Measurements from ENCODE around the gene TNRC6B. TPM values are rescaled to one million over a fixed set of nuclear protein-coding genes. Genes with fewer than 3 reads are reported as not detected.
A peak's percentile ranks its signal among the peaks of the same experiment; 100 is the strongest.

The TNRC6B gene
- total and polyA plus RNA-seq, 2 of the 13 experiments (the other 11 are each of a cell fraction or from before 2014, with no cell fraction given) = 8.9 to 13.2 TPM

DNA sequence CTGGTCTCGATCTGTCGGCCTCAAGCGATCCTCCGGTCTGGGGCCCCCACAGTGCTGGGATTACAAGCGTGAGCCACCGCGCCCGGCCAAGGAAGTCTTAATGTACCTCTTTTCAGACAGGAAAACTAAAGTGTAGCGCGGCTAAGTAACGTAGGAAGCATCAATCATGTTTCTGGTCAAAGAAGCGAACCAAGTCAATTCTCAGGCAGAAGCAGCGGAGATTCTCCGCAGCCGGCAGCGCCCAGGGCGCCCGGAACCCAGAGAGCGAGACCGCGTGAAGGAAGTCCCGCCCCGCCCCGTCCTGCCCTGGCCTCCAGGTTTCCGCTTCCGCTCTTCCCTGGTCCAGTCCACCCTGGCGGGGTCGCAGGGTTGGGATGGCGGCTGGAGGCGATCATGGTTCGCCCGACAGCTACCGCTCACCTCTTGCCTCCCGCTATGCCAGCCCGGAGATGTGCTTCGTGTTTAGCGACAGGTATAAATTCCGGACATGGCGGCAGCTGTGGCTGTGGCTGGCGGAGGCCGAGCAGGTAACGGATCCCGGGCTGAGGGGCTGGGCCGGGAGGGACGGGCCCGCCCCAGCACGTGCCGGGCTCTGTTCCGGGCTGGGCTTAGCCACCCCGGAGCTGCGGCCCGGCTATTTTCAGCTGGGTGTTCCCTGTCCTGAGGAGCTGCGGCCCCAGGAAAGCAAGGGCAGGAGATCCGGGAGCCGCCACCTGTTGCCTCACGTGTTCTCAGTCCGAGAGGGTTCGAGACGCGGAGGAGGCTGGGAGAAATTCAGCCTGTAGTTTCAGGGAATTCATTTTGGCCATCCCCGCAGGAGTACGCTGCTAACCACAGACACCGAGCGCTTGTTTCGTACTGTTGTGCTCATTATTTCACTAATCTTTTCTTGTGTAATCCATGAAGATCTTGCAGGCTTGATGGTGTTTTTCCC is 168.7 kb downstream of the TNRC6B start, which contains the start of gene ADSL (continued):
- TF ChIP-seq, protein P1, sequence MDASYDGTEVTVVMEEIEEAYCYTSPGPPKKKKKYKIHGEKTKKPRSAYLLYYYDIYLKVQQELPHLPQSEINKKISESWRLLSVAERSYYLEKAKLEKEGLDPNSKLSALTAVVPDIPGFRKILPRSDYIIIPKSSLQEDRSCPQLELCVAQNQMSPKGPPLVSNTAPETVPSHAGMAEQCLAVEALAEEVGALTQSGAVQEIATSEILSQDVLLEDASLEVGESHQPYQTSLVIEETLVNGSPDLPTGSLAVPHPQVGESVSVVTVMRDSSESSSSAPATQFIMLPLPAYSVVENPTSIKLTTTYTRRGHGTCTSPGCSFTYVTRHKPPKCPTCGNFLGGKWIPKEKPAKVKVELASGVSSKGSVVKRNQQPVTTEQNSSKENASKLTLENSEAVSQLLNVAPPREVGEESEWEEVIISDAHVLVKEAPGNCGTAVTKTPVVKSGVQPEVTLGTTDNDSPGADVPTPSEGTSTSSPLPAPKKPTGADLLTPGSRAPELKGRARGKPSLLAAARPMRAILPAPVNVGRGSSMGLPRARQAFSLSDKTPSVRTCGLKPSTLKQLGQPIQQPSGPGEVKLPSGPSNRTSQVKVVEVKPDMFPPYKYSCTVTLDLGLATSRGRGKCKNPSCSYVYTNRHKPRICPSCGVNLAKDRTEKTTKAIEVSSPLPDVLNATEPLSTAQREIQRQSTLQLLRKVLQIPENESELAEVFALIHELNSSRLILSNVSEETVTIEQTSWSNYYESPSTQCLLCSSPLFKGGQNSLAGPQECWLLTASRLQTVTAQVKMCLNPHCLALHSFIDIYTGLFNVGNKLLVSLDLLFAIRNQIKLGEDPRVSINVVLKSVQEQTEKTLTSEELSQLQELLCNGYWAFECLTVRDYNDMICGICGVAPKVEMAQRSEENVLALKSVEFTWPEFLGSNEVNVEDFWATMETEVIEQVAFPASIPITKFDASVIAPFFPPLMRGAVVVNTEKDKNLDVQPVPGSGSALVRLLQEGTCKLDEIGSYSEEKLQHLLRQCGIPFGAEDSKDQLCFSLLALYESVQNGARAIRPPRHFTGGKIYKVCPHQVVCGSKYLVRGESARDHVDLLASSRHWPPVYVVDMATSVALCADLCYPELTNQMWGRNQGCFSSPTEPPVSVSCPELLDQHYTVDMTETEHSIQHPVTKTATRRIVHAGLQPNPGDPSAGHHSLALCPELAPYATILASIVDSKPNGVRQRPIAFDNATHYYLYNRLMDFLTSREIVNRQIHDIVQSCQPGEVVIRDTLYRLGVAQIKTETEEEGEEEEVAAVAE (CRISPR knock-in tag; IDR thresholded peaks at IDR 0.05; ENCODE audit: borderline replicate concordance) = peak; percentile 90; the same call in 1 of the 2 replicates
- TF ChIP-seq REXO4 (CRISPR knock-in tag; IDR thresholded peaks at IDR 0.05; ENCODE audit: borderline replicate concordance) = no peak
- peak; percentile 90 for TF ChIP-seq HOXA5 (CRISPR knock-in tag; IDR thresholded peaks at IDR 0.05)
- TF ChIP-seq ESRRA (CRISPR knock-in tag; IDR thresholded peaks at IDR 0.05; ENCODE audit: low read depth) = peak; percentile 54; the same call in 1 of the 2 replicates
- no peak for TF ChIP-seq KDM1A (CRISPR knock-in tag; IDR thresholded peaks at IDR 0.05)
- TF ChIP-seq, protein P2, sequence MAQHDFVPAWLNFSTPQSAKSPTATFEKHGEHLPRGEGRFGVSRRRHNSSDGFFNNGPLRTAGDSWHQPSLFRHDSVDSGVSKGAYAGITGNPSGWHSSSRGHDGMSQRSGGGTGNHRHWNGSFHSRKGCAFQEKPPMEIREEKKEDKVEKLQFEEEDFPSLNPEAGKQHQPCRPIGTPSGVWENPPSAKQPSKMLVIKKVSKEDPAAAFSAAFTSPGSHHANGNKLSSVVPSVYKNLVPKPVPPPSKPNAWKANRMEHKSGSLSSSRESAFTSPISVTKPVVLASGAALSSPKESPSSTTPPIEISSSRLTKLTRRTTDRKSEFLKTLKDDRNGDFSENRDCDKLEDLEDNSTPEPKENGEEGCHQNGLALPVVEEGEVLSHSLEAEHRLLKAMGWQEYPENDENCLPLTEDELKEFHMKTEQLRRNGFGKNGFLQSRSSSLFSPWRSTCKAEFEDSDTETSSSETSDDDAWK (CRISPR knock-in tag; IDR thresholded peaks at IDR 0.05) = no peak
- TF ChIP-seq ATAD3A (CRISPR knock-in tag; IDR thresholded peaks at IDR 0.05) = no peak
- no peak; the same call in 1 of the 2 replicates for TF ChIP-seq RARG (CRISPR knock-in tag; IDR thresholded peaks at IDR 0.05; ENCODE audit: low read depth)
- TF ChIP-seq, protein P3, sequence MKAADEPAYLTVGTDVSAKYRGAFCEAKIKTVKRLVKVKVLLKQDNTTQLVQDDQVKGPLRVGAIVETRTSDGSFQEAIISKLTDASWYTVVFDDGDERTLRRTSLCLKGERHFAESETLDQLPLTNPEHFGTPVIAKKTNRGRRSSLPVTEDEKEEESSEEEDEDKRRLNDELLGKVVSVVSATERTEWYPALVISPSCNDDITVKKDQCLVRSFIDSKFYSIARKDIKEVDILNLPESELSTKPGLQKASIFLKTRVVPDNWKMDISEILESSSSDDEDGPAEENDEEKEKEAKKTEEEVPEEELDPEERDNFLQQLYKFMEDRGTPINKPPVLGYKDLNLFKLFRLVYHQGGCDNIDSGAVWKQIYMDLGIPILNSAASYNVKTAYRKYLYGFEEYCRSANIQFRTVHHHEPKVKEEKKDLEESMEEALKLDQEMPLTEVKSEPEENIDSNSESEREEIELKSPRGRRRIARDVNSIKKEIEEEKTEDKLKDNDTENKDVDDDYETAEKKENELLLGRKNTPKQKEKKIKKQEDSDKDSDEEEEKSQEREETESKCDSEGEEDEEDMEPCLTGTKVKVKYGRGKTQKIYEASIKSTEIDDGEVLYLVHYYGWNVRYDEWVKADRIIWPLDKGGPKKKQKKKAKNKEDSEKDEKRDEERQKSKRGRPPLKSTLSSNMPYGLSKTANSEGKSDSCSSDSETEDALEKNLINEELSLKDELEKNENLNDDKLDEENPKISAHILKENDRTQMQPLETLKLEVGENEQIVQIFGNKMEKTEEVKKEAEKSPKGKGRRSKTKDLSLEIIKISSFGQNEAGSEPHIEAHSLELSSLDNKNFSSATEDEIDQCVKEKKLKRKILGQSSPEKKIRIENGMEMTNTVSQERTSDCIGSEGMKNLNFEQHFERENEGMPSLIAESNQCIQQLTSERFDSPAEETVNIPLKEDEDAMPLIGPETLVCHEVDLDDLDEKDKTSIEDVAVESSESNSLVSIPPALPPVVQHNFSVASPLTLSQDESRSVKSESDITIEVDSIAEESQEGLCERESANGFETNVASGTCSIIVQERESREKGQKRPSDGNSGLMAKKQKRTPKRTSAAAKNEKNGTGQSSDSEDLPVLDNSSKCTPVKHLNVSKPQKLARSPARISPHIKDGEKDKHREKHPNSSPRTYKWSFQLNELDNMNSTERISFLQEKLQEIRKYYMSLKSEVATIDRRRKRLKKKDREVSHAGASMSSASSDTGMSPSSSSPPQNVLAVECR (CRISPR knock-in tag; IDR thresholded peaks at IDR 0.05; ENCODE audit: borderline replicate concordance) = peak; percentile 99
- TF ChIP-seq, protein P4, sequence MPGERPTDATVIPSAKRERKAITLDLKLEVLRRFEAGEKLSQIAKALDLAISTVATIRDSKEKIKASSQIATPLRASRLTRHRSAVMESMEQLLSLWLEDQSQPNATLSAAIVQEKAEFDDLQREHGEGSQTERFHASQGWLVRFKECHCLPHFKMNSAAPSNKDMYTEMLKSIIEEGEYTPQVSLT (CRISPR knock-in tag; IDR thresholded peaks at IDR 0.05; ENCODE audit: borderline replicate concordance, low read depth) = peak; percentile 59; the same call in 1 of the 2 replicates
- no peak for TF ChIP-seq ZSCAN30 (CRISPR knock-in tag; IDR thresholded peaks at IDR 0.05)
- TF ChIP-seq ZNF331 (CRISPR knock-in tag; IDR thresholded peaks at IDR 0.05) = peak; percentile 80; the same call in 1 of the 2 replicates
- TF ChIP-seq ZNF567 (CRISPR knock-in tag; IDR thresholded peaks at IDR 0.05; ENCODE audit: borderline replicate concordance) = peak; percentile 77; the same call in 1 of the 2 replicates
- TF ChIP-seq ZNF205 (CRISPR knock-in tag; IDR thresholded peaks at IDR 0.05) = 0 out of 2 replicates have a peak, but pooled peaks have one; percentile 59
- TF ChIP-seq MIXL1 (CRISPR knock-in tag; IDR thresholded peaks at IDR 0.05) = peak; percentile 73
- TF ChIP-seq, protein P5, sequence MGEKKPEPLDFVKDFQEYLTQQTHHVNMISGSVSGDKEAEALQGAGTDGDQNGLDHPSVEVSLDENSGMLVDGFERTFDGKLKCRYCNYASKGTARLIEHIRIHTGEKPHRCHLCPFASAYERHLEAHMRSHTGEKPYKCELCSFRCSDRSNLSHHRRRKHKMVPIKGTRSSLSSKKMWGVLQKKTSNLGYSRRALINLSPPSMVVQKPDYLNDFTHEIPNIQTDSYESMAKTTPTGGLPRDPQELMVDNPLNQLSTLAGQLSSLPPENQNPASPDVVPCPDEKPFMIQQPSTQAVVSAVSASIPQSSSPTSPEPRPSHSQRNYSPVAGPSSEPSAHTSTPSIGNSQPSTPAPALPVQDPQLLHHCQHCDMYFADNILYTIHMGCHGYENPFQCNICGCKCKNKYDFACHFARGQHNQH (CRISPR knock-in tag; IDR thresholded peaks at IDR 0.05) = peak; percentile 90; the same call in 1 of the 2 replicates
